GM12878 (cell line): ENCODE data around the gene COL15A1. TPM values are rescaled to one million over a fixed set of nuclear protein-coding genes. Genes with fewer than 3 reads are reported as not detected.

Source experiments
- ATAC-seq: fragments of 200-7000 bp; cut with Tn5 transposase; 3 replicates; pipeline ENCODE4 v1.9.1; 2020; ENCODE audit warnings: mild to moderate bottlenecking, moderate library complexity
- BruUV-seq: library from RNA; stranded (reverse); fragments of 400-500 nt; replicated peaks from 2 replicates; lab custom pipeline; 2021; lab: Mats Ljungman, UMichigan
- CTCF ChIA-PET: fragments of 300-600 bp; sonication (Branson Sonifier 250); formaldehyde crosslinking; extraction: SDS; loops from one replicate; lab custom pipeline; 2021; ENCODE audit warnings: inconsistent platforms; lab: Yijun Ruan, JAX
- POLR2A ChIA-PET: fragments of 350-600 bp; formaldehyde crosslinking; extraction: SDS; loops from one replicate; lab custom pipeline; 2021; ENCODE audit warnings: inconsistent platforms; lab: Charles Lee
- RAD21 ChIA-PET: fragments of 300-600 bp; sonication (Branson Sonifier 250); formaldehyde crosslinking; loops from one replicate; lab custom pipeline; 2023; ENCODE audit warnings: antibody characterized with exemption; ENCODE audit not compliant: unreplicated experiment; lab: Charles Lee
- SMC1A ChIA-PET: fragments of 300-600 bp; sonication (Branson Sonifier 250); formaldehyde crosslinking; loops from one replicate; lab custom pipeline; 2023; ENCODE audit not compliant: unreplicated experiment, uncharacterized antibody; lab: Charles Lee
- DNase-seq: peaks from one replicate; pipeline ENCODE4 v3.0.0-alpha.2; 2011; ENCODE audit warnings: low read depth, low spot score
- FAIRE-seq: peaks from 3 replicates; lab custom pipeline; 2011; peaks lifted over from hg19 to GRCh38; lab: Jason Lieb, UNC
- H2AFZ ChIP-seq: 2 replicates; pipeline ENCODE4 v1.6.0; 2011; ENCODE audit warnings: low read depth, low read length, control low read depth; ENCODE audit not compliant: control insufficient read depth
- H3K27ac ChIP-seq: 2 replicates; pipeline ENCODE4 v1.5.1; 2011; ENCODE audit warnings: control low read depth; ENCODE audit not compliant: control insufficient read depth, insufficient read depth
- H3K27me3 ChIP-seq, 2 experiments: replicated peaks in 1 of 2; 2 replicates each; pipeline versions ENCODE4 v1.6.0 to v1.6.1; 2011; ENCODE audit warnings: low read length in 1 of 2; ENCODE audit not compliant: control insufficient read depth in 2 of 2, insufficient read depth in 2 of 2
- H3K36me3 ChIP-seq, 2 experiments: 2 replicates each; pipeline ENCODE4 v1.5.1; 2011; ENCODE audit warnings: low read length in 1 of 2; ENCODE audit not compliant: control insufficient read depth in 2 of 2, insufficient read depth in 2 of 2
- H3K4me1 ChIP-seq: 2 replicates; pipeline ENCODE4 v1.6.1; 2011; ENCODE audit warnings: mild to moderate bottlenecking, low read length, moderate library complexity, mixed read lengths; ENCODE audit not compliant: control insufficient read depth, insufficient read depth
- H3K4me2 ChIP-seq: 2 replicates; pipeline ENCODE4 v1.6.0; 2011; ENCODE audit warnings: control low read depth; ENCODE audit not compliant: control insufficient read depth, insufficient read depth
- H3K4me3 ChIP-seq: fragments of 200-600 bp; sonication (generic); 2 replicates; pipeline ENCODE4 v1.5.1; 2016
- H3K79me2 ChIP-seq: 2 replicates; pipeline ENCODE4 v1.6.0; 2011; ENCODE audit warnings: low read length; ENCODE audit not compliant: control insufficient read depth, insufficient read depth
- H3K9ac ChIP-seq: 2 replicates; pipeline ENCODE4 v1.8.0; 2011; ENCODE audit warnings: low read length, control low read depth, mixed read lengths; ENCODE audit not compliant: control insufficient read depth, insufficient read depth
- H3K9me3 ChIP-seq: replicated peaks from 3 replicates; pipeline ENCODE4 v1.5.1; 2011; ENCODE audit warnings: mild to moderate bottlenecking, low read length; ENCODE audit not compliant: control insufficient read depth, insufficient read depth
- H4K20me1 ChIP-seq: 2 replicates; pipeline ENCODE4 v1.6.0; 2011; ENCODE audit not compliant: control insufficient read depth, insufficient read depth
- BCL11A ChIP-seq: IDR thresholded peaks from 2 replicates; pipeline ENCODE4 v1.6.1; 2011; ENCODE audit warnings: low read depth, low read length
- BHLHE40 ChIP-seq, 2 experiments: fragments of 450-650 bp in 1 of 2; IDR thresholded peaks; 2 replicates each; pipeline ENCODE4 v1.6.1; 2011 to 2017; ENCODE audit warnings: low read depth in 2 of 2, borderline replicate concordance in 1 of 2, improper control_type of control experiment in 1 of 2, low read length in 1 of 2, mild to moderate bottlenecking in 1 of 2
- FOXM1 ChIP-seq: IDR thresholded peaks from 2 replicates; pipeline ENCODE4 v1.6.1; 2012; ENCODE audit warnings: low read depth, mild to moderate bottlenecking, inconsistent platforms, low read length, moderate library complexity
- HDAC6 ChIP-seq: fragments of 200-600 bp; sonication (generic); IDR thresholded peaks from one replicate; pipeline ENCODE4 v1.8.0; 2017; ENCODE audit warnings: antibody characterized with exemption; ENCODE audit not compliant: unreplicated experiment
- JUNB ChIP-seq: IDR thresholded peaks from 2 replicates; pipeline ENCODE4 v1.6.1; 2016; ENCODE audit warnings: antibody characterized with exemption, mild to moderate bottlenecking
- KLF5 ChIP-seq: fragments of 450-650 bp; IDR thresholded peaks from 2 replicates; pipeline ENCODE4 v1.6.1; 2014; ENCODE audit warnings: mild to moderate bottlenecking; ENCODE audit not compliant: partially characterized antibody
- LARP7 ChIP-seq: fragments of 450-650 bp; IDR thresholded peaks from 2 replicates; pipeline ENCODE4 v1.6.1; 2017; ENCODE audit warnings: mild to moderate bottlenecking
- MEF2A ChIP-seq: IDR thresholded peaks from 2 replicates; pipeline ENCODE4 v1.6.1; 2011; ENCODE audit warnings: low read depth, mild to moderate bottlenecking, low read length, moderate library complexity; ENCODE audit not compliant: insufficient read depth
- NBN ChIP-seq: fragments of 450-650 bp; IDR thresholded peaks from 2 replicates; pipeline ENCODE4 v1.6.1; 2016
- RCOR1 ChIP-seq: conservative IDR thresholded peaks from 2 replicates; pipeline ENCODE4 v1.6.1; 2012; ENCODE audit warnings: low read depth, low read length, improper control_type of control experiment
- SIN3A ChIP-seq: IDR thresholded peaks from 2 replicates; pipeline ENCODE4 v1.6.1; 2012; ENCODE audit warnings: low read depth, low read length, improper control_type of control experiment
- TARDBP ChIP-seq: IDR thresholded peaks from 2 replicates; pipeline ENCODE4 v1.6.1; 2016; ENCODE audit warnings: borderline replicate concordance
- WGBS: methylation state at CpG from one replicate; pipeline ENCODE4 v1.1.6; 2016; ENCODE audit warnings: low lambda C conversion rate; ENCODE audit not compliant: insufficient replicate concordance, insufficient coverage; ENCODE audit errors: missing lambda C conversion rate; 5-methylcytosine and 5-hydroxymethylcytosine counted together
- in situ Hi-C: fragments of 300-500 bp; cut with MboI; formaldehyde crosslinking; loops from 9 replicates; pipeline ENCODE4 v1.14.3; 2018; ENCODE audit warnings: mixed read lengths
- intact Hi-C: fragments of 100-400 bp; cut with micrococcal nuclease; formaldehyde crosslinking; loops from one replicate; pipeline ENCODE4 v1.14.2; 2022; ENCODE audit not compliant: unreplicated experiment
- polyA plus RNA-seq, 11 experiments: library from polyadenylated mRNA; depleted of rRNA in 4 of 11; unstranded in 6 of 11; stranded (reverse) in 5 of 11; fragments of >200 nt; fragmentation: Nextera tagmentation in 4 of 11; fragmentation: Illumina TruSeq in 1 of 11; extraction: Ambion mirVana in 4 of 11; extraction: Trizol in 1 of 11; gene quantifications; 1 replicate in 1 of 11; 2 replicates in 10 of 11; pipeline versions ENCODE4 v1.2.1 to v1.2.3, GENCODE V29; 2011 to 2016; ENCODE audit warnings: inconsistent platforms in 2 of 11, missing spikeins in 2 of 11, low read depth in 1 of 11
- total RNA-seq, 4 experiments: library from RNA; depleted of rRNA in 3 of 4; stranded (reverse); fragments of >200 nt in 3 of 4; fragmentation: Illumina TruSeq in 1 of 4; extraction: Trizol in 1 of 4; gene quantifications; 2 replicates each; pipeline versions ENCODE4 v1.2.1 to v1.2.3, GENCODE V29; 2013 to 2021
- TF ChIP-seq, protein P1 (sequence below): IDR thresholded peaks from 2 replicates; pipeline ENCODE4 v1.6.1; 2011; ENCODE audit warnings: low read depth, mild to moderate bottlenecking, low read length, moderate library complexity, borderline replicate concordance; ENCODE audit errors: extremely low read depth
- TF ChIP-seq, protein P2 (sequence below): IDR thresholded peaks from 2 replicates; pipeline ENCODE4 v1.6.1; 2012; ENCODE audit warnings: low read depth, low read length, improper control_type of control experiment
- TF ChIP-seq, protein P3 (sequence below): IDR thresholded peaks from 2 replicates; pipeline ENCODE4 v1.6.1; 2012; ENCODE audit warnings: low read depth, low read length, improper control_type of control experiment
- TF ChIP-seq, protein P4 (sequence below): fragments of 150-350 bp; IDR thresholded peaks from 2 replicates; pipeline ENCODE4 v1.6.1; 2014; ENCODE audit warnings: mild to moderate bottlenecking, low read depth, low read length

COL15A1 gene
- total and polyA plus RNA-seq, 10 of the 15 experiments (the other 5 are each of a cell fraction or from before 2014, with no cell fraction given): 0.01 to 0.28 (median 0.06) TPM; not detected in 2

DNA sequence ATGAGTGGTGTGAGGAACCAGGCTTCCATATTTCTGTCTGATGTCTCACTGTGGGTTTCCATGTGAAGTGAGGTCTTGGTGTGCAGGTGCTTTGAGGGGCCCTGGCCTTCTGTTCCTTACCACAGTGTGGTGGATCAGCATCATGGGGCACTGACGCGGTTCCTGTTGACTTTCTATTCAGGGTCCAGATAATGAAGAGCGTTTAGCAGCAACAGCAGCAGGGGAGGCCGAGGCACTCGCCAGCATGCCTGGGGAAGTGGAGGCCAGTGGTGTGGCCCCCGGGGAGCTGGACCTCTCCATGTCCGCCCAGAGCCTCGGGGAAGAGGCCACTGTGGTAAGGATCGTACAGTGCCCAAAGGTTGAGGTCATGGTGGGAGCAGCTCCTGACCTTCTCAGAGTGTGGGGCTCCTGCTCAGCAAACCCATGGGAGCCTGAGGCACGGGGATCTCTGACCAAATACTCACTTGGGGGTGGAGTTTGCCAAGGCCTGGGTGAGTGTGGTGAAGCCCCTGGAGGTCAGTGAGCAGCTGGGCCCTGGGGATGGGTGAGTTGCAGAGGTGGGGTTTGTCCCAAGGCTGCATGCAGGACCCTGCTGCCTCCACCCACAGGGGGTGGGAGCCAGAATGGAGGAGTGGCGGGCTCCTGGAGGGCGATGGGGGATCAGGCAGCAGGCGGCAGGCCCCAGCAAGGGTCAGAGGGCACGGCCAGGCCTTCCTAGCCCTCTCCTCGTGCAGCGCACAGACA is 61.2 kb downstream of the COL15A1 start:
- H3K4me3 ChIP-seq: no peak overlapping the region
- in situ Hi-C loops (no loop called here), intact Hi-C loops (no loop called here)
- CTCF ChIA-PET: interaction anchor here (12.5 kb wide), 1 partner anchor 133 kb away, joined by 304 read pairs; no protein-coding TSS in a partner anchor
- no peak for FAIRE-seq
- no peak overlapping the region for H2AFZ ChIP-seq
- no peak overlapping the region for H3K4me2 ChIP-seq
- SMC1A ChIA-PET: interaction anchor here (4.5 kb wide), 1 partner anchor 135 kb away, joined by 15 read pairs; no protein-coding TSS in a partner anchor
- no peaks in the 10 kb centered on the region; a peak in 1 of 4 replicates for H3K27me3 ChIP-seq
- POLR2A ChIA-PET: no interaction called here
- WGBS: 47% methylated on average over 16 of the region's 16 CpGs
- no TSS peak for BruUV-seq
- H3K36me3 ChIP-seq: no peaks in the 10 kb centered on the region
- H3K9ac ChIP-seq: no peak overlapping the region
- RAD21 ChIA-PET: no interaction called here
- no peak for DNase-seq
- no peaks in the 10 kb centered on the region for H3K4me1 ChIP-seq
- H3K79me2 ChIP-seq: no peaks in the 10 kb centered on the region
- TF ChIP-seq BCL11A (no peak), LARP7 (no peak), FOXM1 (no peak), RCOR1 (no peak), SIN3A (no peak), BHLHE40 (IDR thresholded peaks at IDR 0.05; ENCODE audit: borderline replicate concordance in 1 of 2, low read depth in 2 of 2, low read length in 1 of 2) (no peak), TARDBP (no peak), NBN (no peak), HDAC6 (no peak), MEF2A (no peak), JUNB (no peak), KLF5 (no peak)
- TF ChIP-seq, protein P1, sequence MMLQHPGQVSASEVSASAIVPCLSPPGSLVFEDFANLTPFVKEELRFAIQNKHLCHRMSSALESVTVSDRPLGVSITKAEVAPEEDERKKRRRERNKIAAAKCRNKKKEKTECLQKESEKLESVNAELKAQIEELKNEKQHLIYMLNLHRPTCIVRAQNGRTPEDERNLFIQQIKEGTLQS: no peak
- TF ChIP-seq, protein P2, sequence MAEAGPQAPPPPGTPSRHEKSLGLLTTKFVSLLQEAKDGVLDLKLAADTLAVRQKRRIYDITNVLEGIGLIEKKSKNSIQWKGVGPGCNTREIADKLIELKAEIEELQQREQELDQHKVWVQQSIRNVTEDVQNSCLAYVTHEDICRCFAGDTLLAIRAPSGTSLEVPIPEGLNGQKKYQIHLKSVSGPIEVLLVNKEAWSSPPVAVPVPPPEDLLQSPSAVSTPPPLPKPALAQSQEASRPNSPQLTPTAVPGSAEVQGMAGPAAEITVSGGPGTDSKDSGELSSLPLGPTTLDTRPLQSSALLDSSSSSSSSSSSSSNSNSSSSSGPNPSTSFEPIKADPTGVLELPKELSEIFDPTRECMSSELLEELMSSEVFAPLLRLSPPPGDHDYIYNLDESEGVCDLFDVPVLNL: no peak
- TF ChIP-seq, protein P3, sequence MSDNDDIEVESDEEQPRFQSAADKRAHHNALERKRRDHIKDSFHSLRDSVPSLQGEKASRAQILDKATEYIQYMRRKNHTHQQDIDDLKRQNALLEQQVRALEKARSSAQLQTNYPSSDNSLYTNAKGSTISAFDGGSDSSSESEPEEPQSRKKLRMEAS: no peak
- TF ChIP-seq, protein P4, sequence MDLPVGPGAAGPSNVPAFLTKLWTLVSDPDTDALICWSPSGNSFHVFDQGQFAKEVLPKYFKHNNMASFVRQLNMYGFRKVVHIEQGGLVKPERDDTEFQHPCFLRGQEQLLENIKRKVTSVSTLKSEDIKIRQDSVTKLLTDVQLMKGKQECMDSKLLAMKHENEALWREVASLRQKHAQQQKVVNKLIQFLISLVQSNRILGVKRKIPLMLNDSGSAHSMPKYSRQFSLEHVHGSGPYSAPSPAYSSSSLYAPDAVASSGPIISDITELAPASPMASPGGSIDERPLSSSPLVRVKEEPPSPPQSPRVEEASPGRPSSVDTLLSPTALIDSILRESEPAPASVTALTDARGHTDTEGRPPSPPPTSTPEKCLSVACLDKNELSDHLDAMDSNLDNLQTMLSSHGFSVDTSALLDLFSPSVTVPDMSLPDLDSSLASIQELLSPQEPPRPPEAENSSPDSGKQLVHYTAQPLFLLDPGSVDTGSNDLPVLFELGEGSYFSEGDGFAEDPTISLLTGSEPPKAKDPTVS: no peak
- 0 out of 3 replicates have a peak, but pooled peaks cover under 1% of the 10 kb centered on the region for H3K9me3 ChIP-seq
- no peak for ATAC-seq
- H3K27ac ChIP-seq: no peak overlapping the region
- H4K20me1 ChIP-seq: no peaks in the 10 kb centered on the region
